Measurements from ENCODE around the gene TRAF5. TPM values are rescaled to one million over a fixed set of nuclear protein-coding genes. Genes with fewer than 3 reads are reported as not detected.
A peak's percentile ranks its signal among the peaks of the same experiment; 100 is the strongest.

TRAF5 gene
- total RNA-seq, 2 experiments from 2014 or later, result 40.6 to 42.5 TPM

- Mint-ChIP-seq H3K27ac (peak overlapping the region; percentile 88), H3K4me1 (ENCODE audit: low read depth) (peaks cover 89% of the 10 kb centered on the region), H3K9me3 (no peaks in the 10 kb centered on the region), H3K4me3 (no peak overlapping the region), H3K27me3 (no peaks in the 10 kb centered on the region), H3K36me3 (ENCODE audit: low read depth) (peaks cover 28% of the 10 kb centered on the region)
- POLR2A ChIA-PET, result interaction anchor here (1.4 to 6.0 kb wide), 4 partner anchors 9 to 79 kb away, joined by 3 to 45 read pairs (median 7); partner anchors contain the start of gene TRAF5
- no peak for DNase-seq
- no peak for ATAC-seq
- CTCF ChIA-PET, result interaction anchor here (1.3 to 3.8 kb wide), 6 partner anchors 8 to 79 kb away, joined by 3 to 21 read pairs (median 9); partner anchors contain the start of gene TRAF5
- intact Hi-C loops (cut with micrococcal nuclease), result no loop called here
- TF ChIP-seq CTCF (IDR thresholded peaks at IDR 0.05), result no peak
Measured at GRCh38 chr1:211336775-211337174, 10.1 kb downstream of the TRAF5 start.

GRCh38 chr1:211337430-211338223 lies 11.0 kb downstream of the TRAF5 start:
- H3K9me3 Mint-ChIP-seq, result no peaks in the 10 kb centered on the region
- TF ChIP-seq CTCF (IDR thresholded peaks at IDR 0.05), result no peak
- ChIA-PET CTCF (interaction anchor here (1.3 to 3.8 kb wide), 8 partner anchors 9 to 177 kb away, joined by 3 to 26 read pairs (median 10); no protein-coding TSS in a partner anchor), POLR2A (interaction anchor here (1.0 to 6.0 kb wide), 5 partner anchors 9 to 177 kb away, joined by 3 to 45 read pairs (median 3); partner anchors contain the start of gene TRAF5)
- intact Hi-C loops (cut with micrococcal nuclease), result no loop called here
- H3K4me3 Mint-ChIP-seq, result no peak overlapping the region
- H3K27ac Mint-ChIP-seq, result peak overlapping the region; percentile 88
- H3K36me3 Mint-ChIP-seq (ENCODE audit: low read depth), result peaks cover 28% of the 10 kb centered on the region
- H3K27me3 Mint-ChIP-seq, result no peaks in the 10 kb centered on the region
- no peak for DNase-seq
- ATAC-seq, result no peak
- peaks cover 86% of the 10 kb centered on the region for H3K4me1 Mint-ChIP-seq (ENCODE audit: low read depth)

- H3K4me3 Mint-ChIP-seq, result no peak overlapping the region
- ATAC-seq, result no peak
- ChIA-PET POLR2A (interaction anchor here (1.0 to 6.0 kb wide), 4 partner anchors 9 to 177 kb away, joined by 3 to 45 read pairs (median 5); partner anchors contain the start of gene TRAF5), CTCF (interaction anchor here (2.1 to 3.7 kb wide), 5 partner anchors 10 to 177 kb away, joined by 6 to 26 read pairs (median 9); no protein-coding TSS in a partner anchor)
- H3K36me3 Mint-ChIP-seq (ENCODE audit: low read depth), result peaks cover 28% of the 10 kb centered on the region
- peaks cover 87% of the 10 kb centered on the region for H3K4me1 Mint-ChIP-seq (ENCODE audit: low read depth)
- intact Hi-C loops (cut with micrococcal nuclease), result no loop called here
- no peak for TF ChIP-seq CTCF (IDR thresholded peaks at IDR 0.05)
- H3K9me3 Mint-ChIP-seq, result no peaks in the 10 kb centered on the region
- no peaks in the 10 kb centered on the region for H3K27me3 Mint-ChIP-seq
- DNase-seq, result no peak
- H3K27ac Mint-ChIP-seq, result no peak overlapping the region
Measured at GRCh38 chr1:211338224-211338620, 11.6 kb downstream of the TRAF5 start.

- ChIA-PET CTCF (interaction anchor here (1.2 to 3.3 kb wide), 5 partner anchors 8 to 175 kb away, joined by 5 to 26 read pairs (median 9); partner anchors contain the start of gene TRAF5), POLR2A (interaction anchor here (6.0 kb wide), 1 partner anchor 12 kb away, joined by 45 read pairs; the partner anchor contains the start of gene TRAF5)
- peaks cover 92% of the 10 kb centered on the region for H3K4me1 Mint-ChIP-seq (ENCODE audit: low read depth)
- no peaks in the 10 kb centered on the region for H3K27me3 Mint-ChIP-seq
- no peak for TF ChIP-seq CTCF (IDR thresholded peaks at IDR 0.05)
- no peaks in the 10 kb centered on the region for H3K9me3 Mint-ChIP-seq
- H3K27ac Mint-ChIP-seq, result peak overlapping the region; percentile 82
- peaks cover 31% of the 10 kb centered on the region for H3K36me3 Mint-ChIP-seq (ENCODE audit: low read depth)
- peak; percentile 48 for ATAC-seq
- DNase-seq, result peak; percentile 65
- intact Hi-C loops (cut with micrococcal nuclease), result no loop called here
- no peak overlapping the region for H3K4me3 Mint-ChIP-seq
Measured at GRCh38 chr1:211339631-211340041, 13.0 kb downstream of the TRAF5 start.
